HCT116 (cell line): Measurements from ENCODE around the gene CMTM6. TPM values are rescaled to one million over a fixed set of nuclear protein-coding genes. Genes with fewer than 3 reads are reported as not detected.

Experiments used
- ATAC-seq: fragments of 200-7000 bp; cut with Tn5 transposase; 2 replicates; pipeline ENCODE4 v1.9.1; 2020; ENCODE audit warnings: mild to moderate bottlenecking, moderate library complexity
- BruUV-seq: library from RNA; stranded (reverse); fragments of 400-500 nt; replicated peaks from 2 replicates; lab custom pipeline; 2021; lab: Mats Ljungman, UMichigan
- CTCF ChIA-PET: fragments of 300-600 bp; sonication (Branson Sonifier 250); formaldehyde crosslinking; loops from one replicate; lab custom pipeline; 2021; ENCODE audit warnings: antibody characterized with exemption; lab: Charles Lee
- POLR2A ChIA-PET: fragments of 300-600, 350-600 bp; sonication (Branson Sonifier 250); formaldehyde crosslinking; loops from one replicate; lab custom pipeline; 2021; ENCODE audit warnings: antibody characterized with exemption; lab: Charles Lee
- RAD21 ChIA-PET, 2 experiments: fragments of 300-600 bp; sonication (Branson Sonifier 250); formaldehyde crosslinking; loops; one replicate each; lab custom pipeline; 2023; ENCODE audit warnings: low total read pairs in 2 of 2; ENCODE audit not compliant: uncharacterized antibody in 2 of 2, unreplicated experiment in 2 of 2, low non-redundant PET in 1 of 2; lab: Charles Lee
- DNase-seq: peaks from one replicate; pipeline ENCODE4 v3.0.0-alpha.2; 2010; ENCODE audit warnings: low read depth, low spot score
- H2AFZ ChIP-seq: fragments of 200-600 bp; shearing (Covaris generic), sonication (generic); 2 replicates; pipeline ENCODE4 v1.6.1; 2017; ENCODE audit warnings: low read depth, mixed run types, mixed read lengths, antibody characterized with exemption, low read length; ENCODE audit not compliant: poor library complexity, severe bottlenecking
- H3K27ac ChIP-seq: 2 replicates; pipeline ENCODE4 v1.5.1; 2012; ENCODE audit warnings: low read depth, low read length
- H3K27me3 ChIP-seq: fragments of 200-600 bp; sonication (generic); 2 replicates; pipeline ENCODE4 v1.6.1; 2016; ENCODE audit warnings: mixed run types, low read length, mixed read lengths; ENCODE audit not compliant: insufficient read depth
- H3K36me3 ChIP-seq, 2 experiments: fragments of 200-500 bp in 1 of 2; fragments of 200-600 bp in 1 of 2; sonication (Bioruptor generic) in 1 of 2; sonication (generic) in 1 of 2; 2 replicates each; pipeline versions ENCODE4 v1.5.1 to v1.6.1; 2014 to 2016; ENCODE audit warnings: low read length in 2 of 2, inconsistent platforms in 1 of 2, mixed read lengths in 1 of 2, mixed run types in 1 of 2; ENCODE audit not compliant: insufficient read depth in 2 of 2, control insufficient read depth in 1 of 2
- H3K4me1 ChIP-seq, 2 experiments: fragments of 200-600 bp in 1 of 2; sonication (generic) in 1 of 2; 2 replicates each; pipeline versions ENCODE4 v1.5.1 to v1.6.1; 2012 to 2017; ENCODE audit warnings: low read length in 2 of 2, inconsistent platforms in 1 of 2, mild to moderate bottlenecking in 1 of 2, mixed read lengths in 1 of 2, mixed run types in 1 of 2, moderate library complexity in 1 of 2; ENCODE audit not compliant: insufficient read depth in 2 of 2, control insufficient read depth in 1 of 2
- H3K4me2 ChIP-seq: fragments of 200-600 bp; sonication (generic); 2 replicates; pipeline ENCODE4 v1.6.1; 2017; ENCODE audit warnings: mixed run types, low read length, mixed read lengths
- H3K4me3 ChIP-seq, 2 experiments: fragments of 200-600 bp in 1 of 2; sonication (generic) in 1 of 2; replicated peaks in 1 of 2; 2 replicates each; pipeline ENCODE4 v1.5.1; 2011 to 2016; ENCODE audit warnings: low read length in 2 of 2, control low read depth in 1 of 2, low read depth in 1 of 2, mild to moderate bottlenecking in 1 of 2, mixed read lengths in 1 of 2, mixed run types in 1 of 2
- H3K79me2 ChIP-seq: fragments of 200-600 bp; sonication (generic); 2 replicates; pipeline ENCODE4 v1.6.1; 2017; ENCODE audit warnings: mild to moderate bottlenecking, mixed run types, low read length, moderate library complexity, mixed read lengths; ENCODE audit not compliant: insufficient read depth
- H3K9ac ChIP-seq: fragments of 200-600 bp; sonication (generic); 2 replicates; pipeline ENCODE4 v1.6.1; 2016; ENCODE audit warnings: low read length, mixed read lengths
- H3K9me2 ChIP-seq: fragments of 200-600 bp; sonication (generic), shearing (Covaris generic); 2 replicates; pipeline ENCODE4 v1.6.1; 2017; ENCODE audit warnings: mixed run types, mild to moderate bottlenecking, moderate library complexity; ENCODE audit not compliant: insufficient read depth
- H3K9me3 ChIP-seq, 2 experiments: fragments of 200-500 bp in 1 of 2; fragments of 200-600 bp in 1 of 2; sonication (Bioruptor generic) in 1 of 2; sonication (generic) in 1 of 2; 2 replicates each; pipeline ENCODE4 v1.6.1; 2014 to 2017; ENCODE audit warnings: low read length in 2 of 2, mixed read lengths in 2 of 2, inconsistent platforms in 1 of 2, low read depth in 1 of 2, mild to moderate bottlenecking in 1 of 2, mixed run types in 1 of 2, moderate library complexity in 1 of 2; ENCODE audit not compliant: control insufficient read depth in 1 of 2, insufficient read depth in 1 of 2
- H4K20me1 ChIP-seq: fragments of 200-600 bp; sonication (generic), shearing (Covaris generic); 2 replicates; pipeline ENCODE4 v1.6.1; 2017; ENCODE audit warnings: mixed run types, mild to moderate bottlenecking, moderate library complexity; ENCODE audit not compliant: insufficient read depth
- CEBPB ChIP-seq: IDR thresholded peaks from 2 replicates; pipeline ENCODE4 v1.6.1; 2012; ENCODE audit warnings: low read depth
- EGR1 ChIP-seq: IDR thresholded peaks from 2 replicates; pipeline ENCODE4 v1.6.1; 2012; ENCODE audit warnings: low read depth
- ELF1 ChIP-seq: IDR thresholded peaks from 2 replicates; pipeline ENCODE4 v1.6.1; 2012; ENCODE audit warnings: low read depth, borderline replicate concordance
- EZH2 ChIP-seq: fragments of 200-600 bp; sonication (generic); IDR thresholded peaks from 2 replicates; pipeline ENCODE4 v1.6.1; 2017; ENCODE audit warnings: antibody characterized with exemption, mixed run types
- JUND ChIP-seq: IDR thresholded peaks from 2 replicates; pipeline ENCODE4 v1.6.1; 2012
- MAX ChIP-seq: IDR thresholded peaks from 2 replicates; pipeline ENCODE4 v1.6.1; 2012
- POLR2A ChIP-seq: IDR thresholded peaks from 2 replicates; pipeline ENCODE4 v1.7.0; 2011; ENCODE audit warnings: borderline replicate concordance; ENCODE audit not compliant: insufficient read depth, insufficient read length; ENCODE audit errors: extremely low read depth
- POLR2AphosphoS5 ChIP-seq: IDR thresholded peaks from 2 replicates; pipeline ENCODE4 v1.6.1; 2011; ENCODE audit warnings: mild to moderate bottlenecking, low read depth, low read length, moderate library complexity
- SRF ChIP-seq: IDR thresholded peaks from 2 replicates; pipeline ENCODE4 v1.6.1; 2012; ENCODE audit warnings: low read depth
- TCF7L2 ChIP-seq: IDR thresholded peaks from 2 replicates; pipeline ENCODE4 v1.7.0; 2011; ENCODE audit warnings: borderline replicate concordance, inconsistent platforms; ENCODE audit not compliant: insufficient read depth, insufficient read length; ENCODE audit errors: extremely low read depth
- YY1 ChIP-seq: IDR thresholded peaks from 2 replicates; pipeline ENCODE4 v1.6.1; 2011; ENCODE audit warnings: low read length, low read depth, moderate library complexity, mild to moderate bottlenecking; ENCODE audit not compliant: insufficient replicate concordance; ENCODE audit errors: extremely low read depth
- ZFX ChIP-seq: fragments of 450-650 bp; IDR thresholded peaks from 2 replicates; pipeline ENCODE4 v1.6.1; 2017
- ZNF274 ChIP-seq: fragments of 200-500 bp; sonication (Bioruptor generic); IDR thresholded peaks from 2 replicates; pipeline ENCODE4 v1.6.1; 2014; ENCODE audit warnings: mild to moderate bottlenecking, low read depth, low read length, inconsistent platforms
- intact Hi-C: fragments of 100-400 bp; cut with micrococcal nuclease; formaldehyde crosslinking; loops from 2 replicates; pipeline ENCODE4 v1.10.0; 2022
- total RNA-seq: library from RNA; stranded (reverse); gene quantifications from one replicate; pipeline ENCODE4 v1.2.1, GENCODE V29; 2021; ENCODE audit not compliant: unreplicated experiment
- TF ChIP-seq, protein P1 (sequence below): IDR thresholded peaks from 2 replicates; pipeline ENCODE4 v1.6.1; 2011; ENCODE audit warnings: mild to moderate bottlenecking, low read length, moderate library complexity; ENCODE audit not compliant: insufficient replicate concordance; ENCODE audit errors: extremely low read depth
- TF ChIP-seq, protein P2 (sequence below): IDR thresholded peaks from 2 replicates; pipeline ENCODE4 v1.6.1; 2012

The CMTM6 gene
- total RNA-seq, 1 experiment from 2014 or later = 41.1 TPM

DNA sequence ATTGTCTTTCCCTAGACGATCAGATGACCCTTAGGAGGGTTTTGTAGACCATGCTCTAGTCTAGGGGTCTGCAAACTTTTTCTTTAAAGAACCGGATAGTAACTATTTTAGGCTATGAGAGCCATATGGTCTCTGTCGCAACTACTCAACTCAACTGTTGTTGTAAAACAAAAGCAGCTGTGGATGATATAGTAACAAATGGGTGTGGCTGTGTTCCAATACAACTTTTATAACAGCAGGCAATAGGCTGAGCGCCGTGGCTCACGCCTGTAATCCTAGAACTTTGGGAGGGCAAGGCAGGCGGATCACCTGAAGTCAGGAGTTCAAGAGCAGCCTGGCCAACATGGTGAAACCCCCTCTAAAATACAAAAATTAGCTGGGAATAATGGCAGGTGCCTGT lies 6.1 kb upstream of the CMTM6 start:
- no peaks in the 10 kb centered on the region for H3K27me3 ChIP-seq
- no peak for TF ChIP-seq ZFX
- no peak for TF ChIP-seq POLR2AphosphoS5
- TF ChIP-seq SRF = no peak
- TF ChIP-seq MAX = no peak
- no peak for TF ChIP-seq ZNF274
- TF ChIP-seq, all 23 proteins: peak for 0
- ChIA-PET POLR2A (no interaction called here), CTCF (interaction anchor here (1.3 kb wide), 1 partner anchor 331 kb away, joined by 3 read pairs; no protein-coding TSS in a partner anchor), RAD21 (no interaction called here)
- Histone ChIP-seq H3K36me3 (no peaks in the 10 kb centered on the region), H3K9ac (no peak overlapping the region), H3K4me1 (no peaks in the 10 kb centered on the region), H3K9me3 (no peaks in the 10 kb centered on the region), H2AFZ (no peak overlapping the region), H3K79me2 (no peaks in the 10 kb centered on the region), H3K9me2 (no peaks in the 10 kb centered on the region), H3K27ac (no peak overlapping the region), H3K4me3 (no peak overlapping the region), H3K4me2 (no peak overlapping the region), H4K20me1 (no peaks in the 10 kb centered on the region)
- BruUV-seq = no TSS peak
- DNase-seq (no peak), ATAC-seq (no peak)
- intact Hi-C loops = no loop called here

- H3K27ac ChIP-seq = no peak overlapping the region
- H3K4me3 ChIP-seq = no peak overlapping the region
- H3K9ac ChIP-seq = no peak overlapping the region
- H2AFZ ChIP-seq = no peak overlapping the region
- peaks cover 0 to 9% of the 10 kb centered on the region in 2 experiments; a peak in 3 of 4 replicates for H3K4me1 ChIP-seq
- CTCF ChIA-PET = interaction anchor here (0.8 kb wide), 1 partner anchor 10 kb away, joined by 3 read pairs; no protein-coding TSS in a partner anchor
- BruUV-seq = no TSS peak
- POLR2A ChIA-PET = no interaction called here
- H3K36me3 ChIP-seq = no peaks in the 10 kb centered on the region
- peaks cover 9% of the 10 kb centered on the region for H3K79me2 ChIP-seq
- no peak for DNase-seq
- intact Hi-C loops = no loop called here
- H3K9me2 ChIP-seq = no peaks in the 10 kb centered on the region
- ATAC-seq = no peak
- H3K4me2 ChIP-seq = no peak overlapping the region
- H3K9me3 ChIP-seq = no peaks in the 10 kb centered on the region
- H3K27me3 ChIP-seq = no peaks in the 10 kb centered on the region
- RAD21 ChIA-PET = no interaction called here
- H4K20me1 ChIP-seq = peaks cover 3% of the 10 kb centered on the region; the same call in 1 of the 2 replicates
- TF ChIP-seq, protein P1, sequence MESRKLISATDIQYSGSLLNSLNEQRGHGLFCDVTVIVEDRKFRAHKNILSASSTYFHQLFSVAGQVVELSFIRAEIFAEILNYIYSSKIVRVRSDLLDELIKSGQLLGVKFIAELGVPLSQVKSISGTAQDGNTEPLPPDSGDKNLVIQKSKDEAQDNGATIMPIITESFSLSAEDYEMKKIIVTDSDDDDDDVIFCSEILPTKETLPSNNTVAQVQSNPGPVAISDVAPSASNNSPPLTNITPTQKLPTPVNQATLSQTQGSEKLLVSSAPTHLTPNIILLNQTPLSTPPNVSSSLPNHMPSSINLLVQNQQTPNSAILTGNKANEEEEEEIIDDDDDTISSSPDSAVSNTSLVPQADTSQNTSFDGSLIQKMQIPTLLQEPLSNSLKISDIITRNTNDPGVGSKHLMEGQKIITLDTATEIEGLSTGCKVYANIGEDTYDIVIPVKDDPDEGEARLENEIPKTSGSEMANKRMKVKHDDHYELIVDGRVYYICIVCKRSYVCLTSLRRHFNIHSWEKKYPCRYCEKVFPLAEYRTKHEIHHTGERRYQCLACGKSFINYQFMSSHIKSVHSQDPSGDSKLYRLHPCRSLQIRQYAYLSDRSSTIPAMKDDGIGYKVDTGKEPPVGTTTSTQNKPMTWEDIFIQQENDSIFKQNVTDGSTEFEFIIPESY = no peak
- TF ChIP-seq EZH2 (no peak), TCF7L2 (no peak), ELF1 (no peak), CEBPB (no peak), POLR2A (no peak), MAX (no peak), YY1 (no peak), JUND (no peak), EGR1 (no peak), POLR2AphosphoS5 (no peak)
- TF ChIP-seq, protein P2, sequence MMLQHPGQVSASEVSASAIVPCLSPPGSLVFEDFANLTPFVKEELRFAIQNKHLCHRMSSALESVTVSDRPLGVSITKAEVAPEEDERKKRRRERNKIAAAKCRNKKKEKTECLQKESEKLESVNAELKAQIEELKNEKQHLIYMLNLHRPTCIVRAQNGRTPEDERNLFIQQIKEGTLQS = no peak
Observed at GRCh38 chr3:32506466-32506865, 3.8 kb upstream of the CMTM6 start.
